Globus pallidus (tissue), 1 donor: ENCODE results near the gene PSORS1C1.
"Not testable (repeated sequence)": the region's sequence is repeated elsewhere in the genome, so short reads cannot be mapped to it uniquely, and the experiment has no call there.

Experiments used
- DNase-seq: peaks from one replicate; pipeline ENCODE4 v3.0.0-alpha.2; 2015; ENCODE audit warnings: low spot score

Gene PSORS1C1

GRCh38 chr6:31114541-31114878, at the start of gene PSORS1C1:
TSS of gene PSORS1C1 (plus strand) at chr6:31114800. CDS start at chr6:31129633, 14,833 bp downstream.
- peak; percentile 46 for DNase-seq

- DNase-seq = peak; percentile 33
Observed at GRCh38 chr6:31065556-31065955, 49.0 kb upstream of the PSORS1C1 start.

- not testable (repeated sequence) for DNase-seq
Observed at GRCh38 chr6:31067028-31067427, 47.6 kb upstream of the PSORS1C1 start.

GRCh38 chr6:31067891-31068668, 46.5 kb upstream of the PSORS1C1 start:
- not testable (repeated sequence) for DNase-seq

GRCh38 chr6:31068669-31069340, 45.8 kb upstream of the PSORS1C1 start:
- DNase-seq = peak; percentile 95

- peak; percentile 87 for DNase-seq
Observed at GRCh38 chr6:31070711-31071197, 43.8 kb upstream of the PSORS1C1 start.

GRCh38 chr6:31074401-31074800, 40.2 kb upstream of the PSORS1C1 start:
- DNase-seq = no peak

GRCh38 chr6:31075528-31075927, 39.1 kb upstream of the PSORS1C1 start:
- no peak for DNase-seq

- no peak for DNase-seq
Observed at GRCh38 chr6:31076611-31077010, 38.0 kb upstream of the PSORS1C1 start.

- DNase-seq = peak; percentile 82
Observed at GRCh38 chr6:31079656-31080261, 34.8 kb upstream of the PSORS1C1 start.

GRCh38 chr6:31081872-31082271, 32.7 kb upstream of the PSORS1C1 start:
- DNase-seq = no peak

- DNase-seq = peak; percentile 33
Observed at GRCh38 chr6:31083742-31084354, 30.8 kb upstream of the PSORS1C1 start.

- DNase-seq = no peak
Observed at GRCh38 chr6:31086788-31087440, 27.7 kb upstream of the PSORS1C1 start.

- DNase-seq = peak; percentile 83
Observed at GRCh38 chr6:31087494-31088089, 27.0 kb upstream of the PSORS1C1 start.

GRCh38 chr6:31090275-31090972, 24.2 kb upstream of the PSORS1C1 start:
- no peak for DNase-seq

- no peak for DNase-seq
Observed at GRCh38 chr6:31090973-31091364, 23.6 kb upstream of the PSORS1C1 start.

- DNase-seq = no peak
Observed at GRCh38 chr6:31091680-31092079, 22.9 kb upstream of the PSORS1C1 start.

- DNase-seq = no peak
Observed at GRCh38 chr6:31092238-31092637, 22.4 kb upstream of the PSORS1C1 start.

GRCh38 chr6:31092769-31093505, 21.7 kb upstream of the PSORS1C1 start:
- peak; percentile 57 for DNase-seq

GRCh38 chr6:31094389-31094881, 20.2 kb upstream of the PSORS1C1 start:
- DNase-seq = no peak
